Superior temporal gyrus (tissue), 1 donor: ENCODE measurements around the gene AGMAT.

Source experiments
- DNase-seq: peaks from one replicate; pipeline ENCODE4 v3.0.0-alpha.2; 2016; ENCODE audit errors: extremely low spot score

The AGMAT gene

DNA sequence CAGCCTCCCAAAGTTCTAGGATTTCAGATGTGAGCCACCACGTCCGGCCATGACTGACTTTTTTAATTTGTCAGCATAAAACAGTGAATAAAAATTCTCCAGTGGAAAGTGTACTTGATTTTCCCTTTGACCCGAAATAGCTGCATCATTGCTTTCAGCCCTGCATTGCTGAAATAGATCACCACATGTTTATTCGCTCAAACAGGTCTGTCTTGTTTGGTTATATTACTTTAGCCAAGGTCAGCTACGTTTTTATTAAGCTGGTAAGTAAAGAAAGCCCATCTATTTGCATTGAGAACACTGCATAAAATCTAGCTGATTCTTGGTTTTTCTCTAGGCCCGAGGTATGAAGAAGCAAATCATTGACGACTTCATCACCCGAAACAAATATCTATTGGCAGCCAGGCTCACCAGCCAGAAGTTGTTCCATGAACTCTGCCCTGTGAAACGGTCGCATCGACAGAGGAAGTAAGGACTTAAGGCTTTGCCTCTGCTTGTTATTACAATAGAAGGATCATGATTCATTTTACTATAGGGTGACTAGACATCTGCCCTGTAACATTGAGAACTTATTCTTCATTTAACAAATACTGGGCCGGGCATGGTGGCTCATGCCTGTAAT, 25.6 kb downstream of the AGMAT start:
- DNase-seq = no peak

- no peak for DNase-seq
These were observed 26.3 kb downstream of the AGMAT start for GRCh38 chr1:15558516-15558915.

DNA sequence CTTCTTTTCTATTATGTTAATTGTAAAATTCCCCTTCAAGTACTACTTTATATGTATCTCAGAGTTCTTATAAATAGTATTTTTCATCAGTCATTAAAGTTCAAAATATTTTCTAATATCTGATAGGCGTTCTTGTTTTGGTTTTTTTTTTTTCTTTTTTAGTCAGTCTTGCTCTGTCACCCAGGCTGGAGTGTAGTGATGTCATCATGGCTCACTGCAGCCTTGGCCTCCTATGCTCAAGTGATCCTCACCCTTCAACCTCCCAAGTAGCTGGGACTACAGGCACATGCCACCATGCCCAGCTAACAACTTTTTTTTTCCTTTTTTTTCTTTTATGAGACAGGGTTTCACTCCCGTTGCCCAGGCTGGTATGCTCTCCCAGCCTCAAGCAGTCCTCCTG, 27.3 kb downstream of the AGMAT start:
- no peak for DNase-seq

DNA sequence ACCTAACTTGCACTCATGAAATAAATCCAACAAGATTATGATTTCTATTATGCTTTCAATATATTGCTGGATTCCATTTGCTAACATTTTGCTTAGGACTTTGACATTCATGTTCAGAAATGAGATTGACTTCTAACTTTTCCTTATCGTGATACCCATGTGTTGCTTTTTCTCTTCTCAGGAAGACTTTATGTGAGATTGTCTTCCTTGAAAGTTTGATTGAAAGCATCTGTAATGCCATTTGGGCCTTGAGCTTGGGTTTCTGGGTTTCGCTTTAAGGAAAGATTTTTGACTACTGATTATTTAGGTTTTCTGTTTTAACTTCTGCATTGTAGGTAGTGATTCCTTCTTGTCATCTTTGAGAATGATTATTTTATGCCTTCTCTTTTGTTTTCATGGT, 27.8 kb downstream of the AGMAT start:
- no peak for DNase-seq

GRCh38 chr1:15550573-15550972, 34.3 kb downstream of the AGMAT start:
- no peak for DNase-seq

DNA sequence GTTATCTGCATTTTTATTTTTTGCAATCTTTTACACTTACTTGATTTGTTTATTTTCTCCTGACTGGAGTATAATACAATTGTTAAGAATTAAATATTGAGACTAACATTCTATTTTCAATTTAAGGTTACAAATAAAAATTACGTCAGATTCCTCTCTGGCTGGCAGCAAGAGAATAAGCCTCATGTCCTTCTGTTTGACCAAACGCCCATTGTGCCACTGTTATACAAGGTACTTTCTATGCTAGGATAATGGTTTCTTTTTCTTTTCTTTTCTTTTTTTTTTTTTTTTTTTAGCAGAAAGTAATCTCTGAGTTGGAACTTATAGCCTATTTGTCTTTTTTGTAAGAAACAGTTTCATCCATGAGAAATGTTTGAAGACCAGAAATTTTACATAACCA, 38.2 kb downstream of the AGMAT start:
- no peak for DNase-seq

DNA sequence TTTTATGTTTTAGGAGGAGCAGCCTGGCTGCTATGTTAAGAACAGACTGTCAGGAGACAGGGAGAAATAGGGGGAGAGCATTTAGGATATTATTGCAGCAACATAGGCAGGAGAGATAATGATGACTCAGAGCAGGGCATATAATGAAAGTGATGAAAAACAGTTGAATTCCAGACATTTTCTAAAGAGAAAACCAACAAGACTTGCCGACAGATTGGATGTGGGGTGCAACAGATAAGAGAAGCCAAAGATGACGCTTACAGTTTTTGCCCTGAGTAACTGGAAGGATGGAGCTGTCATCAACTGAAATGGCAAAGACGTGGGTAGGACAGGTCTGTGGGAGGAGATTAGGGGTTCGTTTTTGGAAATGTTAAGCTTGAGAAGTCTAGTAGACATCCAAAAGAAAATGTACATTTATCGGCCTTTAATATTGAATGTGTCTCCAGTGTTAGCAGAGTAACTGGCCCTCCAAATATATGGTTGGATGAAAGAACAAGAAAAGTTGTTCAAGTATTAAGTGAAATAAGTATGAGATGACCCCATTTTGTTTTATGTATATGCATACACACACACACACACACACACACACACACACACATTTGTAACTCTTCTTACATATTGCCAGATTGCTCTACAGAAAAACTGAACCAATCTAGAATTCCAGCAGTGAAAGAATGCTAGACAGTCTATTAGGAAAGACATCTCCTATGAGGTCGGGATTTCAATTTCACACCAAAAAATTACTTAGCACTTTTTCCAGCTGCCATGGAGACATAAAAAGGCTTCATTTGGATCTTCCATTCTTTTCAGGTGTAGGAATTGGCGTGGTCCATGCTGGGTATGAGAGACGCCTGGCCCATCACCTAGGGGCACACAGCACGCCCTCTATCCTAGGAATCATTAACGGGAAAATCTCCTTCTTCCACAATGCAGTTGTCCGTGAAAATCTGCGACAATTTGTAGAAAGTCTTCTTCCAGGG, 41.0 kb downstream of the AGMAT start:
- DNase-seq = peak; percentile 65

- no peak for DNase-seq
These were observed 41.6 kb downstream of the AGMAT start for GRCh38 chr1:15543251-15543588.

- no peak for DNase-seq
These were observed 42.2 kb downstream of the AGMAT start for GRCh38 chr1:15542388-15543250.

- DNase-seq = no peak
These were observed 43.5 kb downstream of the AGMAT start for GRCh38 chr1:15541231-15541792.

DNA sequence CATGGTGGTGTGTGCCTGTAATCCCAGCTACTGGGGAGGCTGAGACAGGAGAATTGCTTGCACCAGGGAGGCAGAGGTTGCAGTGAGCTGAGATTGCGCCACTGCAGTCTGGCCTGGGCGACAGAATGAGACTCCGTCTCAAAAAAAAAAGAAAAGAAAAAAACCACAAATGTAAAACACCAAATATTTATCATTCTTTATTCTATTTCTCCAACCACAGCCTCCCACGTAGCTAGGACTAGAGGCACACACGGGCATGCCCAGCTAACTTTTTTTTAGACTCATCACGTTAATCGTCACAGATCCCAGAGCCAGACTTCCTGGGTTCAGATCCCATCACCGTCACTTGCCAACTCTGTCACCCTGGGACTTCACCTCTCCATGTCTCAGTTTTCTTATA, 44.7 kb downstream of the AGMAT start:
- no peak for DNase-seq

- DNase-seq = no peak
These were observed 46.1 kb downstream of the AGMAT start for GRCh38 chr1:15538771-15539170.

DNA sequence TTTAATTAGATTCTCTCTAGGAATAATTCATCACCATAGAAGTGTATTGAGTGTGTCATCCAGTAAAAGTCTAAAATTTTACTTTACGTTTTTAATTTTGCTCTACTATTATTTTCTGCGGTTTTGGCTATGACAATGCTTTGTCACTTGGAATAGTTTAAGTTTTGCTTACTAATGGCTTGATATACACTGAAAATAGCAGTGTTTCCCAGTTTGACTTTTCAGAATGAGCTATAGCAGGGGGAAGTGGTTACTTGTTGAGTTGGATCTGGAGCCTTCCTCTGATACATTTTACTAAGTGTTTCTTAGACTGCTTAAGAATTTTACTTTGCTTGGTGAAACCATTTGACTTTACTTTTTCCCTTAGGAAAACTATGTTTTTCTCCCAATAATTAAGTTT, 53.2 kb downstream of the AGMAT start:
- no peak for DNase-seq

- no peak for DNase-seq
These were observed 53.8 kb downstream of the AGMAT start for GRCh38 chr1:15531003-15531402.

- DNase-seq = peak; percentile 100
These were observed 58.1 kb downstream of the AGMAT start, which contains the start of gene DNAJC16 for GRCh38 chr1:15526490-15527339. Gene DNAJC16 (plus strand): TSS chr1:15526848. CDS start chr1:15529106, 2,258 bp downstream.

DNA sequence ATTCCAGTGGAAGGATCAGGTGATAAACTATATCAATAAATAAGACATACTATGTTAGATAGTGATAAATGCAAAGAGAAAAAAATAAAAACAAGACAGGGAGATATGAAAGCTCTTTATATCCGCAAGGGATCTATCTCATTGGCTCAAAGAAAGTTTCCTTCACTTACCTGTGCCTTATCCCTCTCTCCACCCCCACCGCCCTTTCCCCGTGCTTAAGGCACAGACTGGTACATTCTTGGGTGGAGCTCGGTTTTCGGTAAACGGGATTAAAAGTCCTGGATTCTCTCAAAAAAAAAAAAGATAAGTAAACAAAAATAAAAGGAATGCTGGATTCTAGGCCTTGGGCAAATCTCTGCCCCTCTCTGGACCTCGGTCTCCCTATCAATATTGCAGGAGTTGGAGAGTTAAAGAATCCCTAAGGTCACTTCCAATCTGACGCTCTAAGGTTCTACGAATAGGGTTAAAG, 58.8 kb downstream of the AGMAT start:
- DNase-seq = no peak

GRCh38 chr1:15525050-15526020, 59.5 kb downstream of the AGMAT start:
- peak; percentile 56 for DNase-seq

GRCh38 chr1:15524283-15525049, 60.4 kb downstream of the AGMAT start:
- peak; percentile 97 for DNase-seq

- no peak for DNase-seq
These were observed 60.9 kb downstream of the AGMAT start, which contains the start of gene CASP9 for GRCh38 chr1:15524021-15524282. Gene CASP9 (minus strand): TSS chr1:15524215. CDS start chr1:15524200, 15 bp downstream.
